Measurements from ENCODE around the gene DOCK2. TPM values are rescaled to one million over a fixed set of nuclear protein-coding genes. Genes with fewer than 3 reads are reported as not detected.

The DOCK2 gene
- total RNA-seq, 2 donors from 2014 or later = 26.0 to 33.8 TPM

DNA sequence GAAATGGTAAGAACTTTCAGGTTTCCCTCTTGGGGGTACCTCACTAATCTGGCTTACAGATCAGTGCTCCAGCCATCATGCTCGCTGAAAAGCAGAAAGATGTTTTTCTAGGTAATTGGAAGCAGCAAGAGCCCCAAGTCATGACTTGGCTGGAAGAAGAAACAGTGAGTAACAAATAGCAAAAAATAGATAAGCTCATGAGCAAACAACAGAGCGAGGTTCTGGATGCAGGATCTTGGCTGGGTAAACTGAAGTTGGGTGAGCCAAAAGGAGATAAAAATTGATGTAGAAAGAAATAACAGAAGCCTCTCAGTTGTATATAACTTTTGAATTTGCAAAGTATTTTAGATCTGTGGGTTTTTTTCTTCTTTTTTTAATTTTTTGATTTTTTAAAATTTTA, 233.1 kb downstream of the DOCK2 start:
- intact Hi-C loops (cut with DNase I) = no loop called here
- DNase-seq (ENCODE audit: low spot score) = no peak

DNA sequence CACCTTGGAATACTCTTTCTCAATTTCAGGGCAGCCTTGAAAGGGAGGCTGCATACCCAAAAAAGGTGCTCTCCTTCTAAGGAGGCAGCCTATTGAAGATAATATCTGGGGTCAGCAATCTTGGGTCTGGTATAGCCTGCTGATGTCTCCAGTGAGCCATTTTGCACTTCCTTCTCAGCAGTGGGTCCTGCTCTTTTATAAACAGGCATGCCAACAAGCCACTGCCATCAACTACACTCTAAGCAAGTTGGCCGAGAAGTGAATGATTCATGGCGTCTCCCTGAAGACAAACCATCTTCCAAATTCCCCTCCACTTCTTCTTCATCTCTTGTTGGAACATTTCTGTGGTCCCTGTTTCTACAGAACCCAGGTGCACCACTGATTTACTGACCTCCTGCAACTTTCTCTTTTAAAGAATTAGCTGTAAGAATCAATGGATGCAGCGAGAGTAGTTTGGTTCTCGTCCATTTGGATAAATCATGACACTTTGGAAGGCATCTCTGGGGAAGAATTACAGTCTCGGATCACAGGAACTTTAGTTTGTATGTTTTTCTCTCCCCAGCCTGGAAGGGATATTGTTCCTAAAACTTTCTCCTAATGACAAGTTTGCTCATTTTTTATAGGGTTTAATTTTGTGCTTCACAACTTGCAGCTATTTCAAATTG, 234.9 kb downstream of the DOCK2 start:
- intact Hi-C loops (cut with DNase I) = no loop called here

DNA sequence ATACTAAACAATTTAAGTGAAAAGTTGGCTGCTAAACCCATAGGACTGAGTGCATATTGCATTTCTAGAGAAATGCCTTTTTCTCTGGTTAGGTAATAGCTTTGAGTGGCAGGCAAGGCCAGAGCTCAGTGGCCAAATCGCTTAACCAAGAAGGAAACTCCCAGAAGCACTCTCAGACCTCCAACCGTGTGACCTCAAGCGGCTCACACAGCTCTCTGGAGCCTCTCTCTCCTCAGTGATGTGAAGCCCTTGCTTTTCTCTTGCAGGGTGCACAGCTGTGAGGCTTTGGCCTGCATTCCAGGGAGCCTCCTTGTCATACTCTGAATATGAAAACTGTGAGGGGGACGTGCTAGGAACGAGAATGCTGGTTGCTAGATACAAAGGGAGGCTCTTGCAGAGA, 236.6 kb downstream of the DOCK2 start:
- intact Hi-C loops (cut with DNase I) = no loop called here
- DNase-seq (ENCODE audit: low spot score) = no peak

More for the DNA sequence above, 234.9 kb downstream of the DOCK2 start:
- no peak for DNase-seq (ENCODE audit: low spot score)

DNA sequence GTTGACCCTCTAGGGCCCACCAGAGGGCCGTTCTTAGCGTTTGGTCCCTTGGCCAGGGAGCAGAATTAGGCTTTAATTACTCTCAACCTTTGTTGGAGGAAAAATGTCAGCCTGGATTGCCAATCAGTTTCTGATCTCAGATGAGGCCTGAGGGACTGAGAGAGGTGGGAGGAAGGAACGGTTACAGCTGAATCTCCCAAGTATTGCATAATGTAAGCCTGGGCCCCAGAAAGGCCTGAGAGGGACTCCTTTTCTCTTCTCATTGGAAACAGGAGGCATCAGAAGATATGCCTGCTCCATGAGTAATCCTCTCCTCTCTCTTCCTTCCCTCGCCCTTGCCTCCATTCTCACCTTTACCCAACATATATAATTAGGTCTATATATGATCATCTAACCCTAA, 237.5 kb downstream of the DOCK2 start:
- intact Hi-C loops (cut with DNase I) = no loop called here
- DNase-seq (ENCODE audit: low spot score) = no peak

DNA sequence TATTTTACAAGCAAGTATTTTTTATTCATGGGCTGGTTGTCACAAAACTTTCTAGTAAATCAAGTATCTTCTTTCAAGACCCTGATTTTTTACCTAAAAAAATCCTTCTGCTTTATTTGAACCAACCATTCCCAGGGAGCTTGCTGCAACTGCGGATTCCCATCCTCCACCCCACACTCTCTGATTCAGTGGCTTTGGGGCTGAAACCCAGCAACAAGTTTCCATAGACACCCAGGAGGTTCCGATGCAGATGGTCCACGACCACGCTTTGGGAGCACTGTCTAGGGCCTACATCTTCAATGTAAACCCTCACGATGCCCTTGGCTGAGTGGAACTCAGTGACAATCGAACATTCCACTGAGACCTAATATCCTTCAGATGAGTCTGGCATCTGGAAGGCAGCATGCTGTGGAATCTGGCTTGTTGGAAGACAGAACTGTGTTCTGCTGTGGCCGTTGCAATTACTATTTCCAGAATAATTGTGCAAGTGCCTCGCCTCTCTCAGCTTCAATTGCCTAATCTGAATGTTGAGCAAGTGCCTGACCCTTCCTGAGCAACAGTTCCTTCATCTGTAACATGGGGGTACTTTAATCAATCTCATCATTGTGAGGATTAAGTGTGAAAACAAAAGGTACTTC, 238.1 kb downstream of the DOCK2 start:
- no peak for DNase-seq (ENCODE audit: low spot score)
- intact Hi-C loops (cut with DNase I) = no loop called here

DNA sequence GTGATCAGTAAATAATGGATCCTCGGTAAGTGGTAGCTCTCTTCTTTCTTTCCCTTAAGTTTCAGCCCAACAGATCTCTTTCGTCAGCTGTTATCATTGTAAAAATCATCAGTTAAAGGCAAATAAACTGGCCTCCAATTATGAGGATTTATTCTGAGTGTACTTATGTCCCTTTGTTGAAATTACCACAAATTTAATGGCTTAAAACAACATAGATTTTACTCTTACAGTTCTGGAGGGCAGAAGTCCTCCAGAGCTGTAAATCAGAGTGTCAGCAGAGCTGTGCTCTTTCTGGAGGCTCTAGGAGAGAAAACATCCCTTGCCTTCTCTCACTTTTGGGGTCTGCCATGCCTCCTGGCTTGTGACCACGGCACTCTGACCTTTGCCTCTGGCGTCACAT, 238.7 kb downstream of the DOCK2 start:
- intact Hi-C loops (cut with DNase I) = no loop called here

DNA sequence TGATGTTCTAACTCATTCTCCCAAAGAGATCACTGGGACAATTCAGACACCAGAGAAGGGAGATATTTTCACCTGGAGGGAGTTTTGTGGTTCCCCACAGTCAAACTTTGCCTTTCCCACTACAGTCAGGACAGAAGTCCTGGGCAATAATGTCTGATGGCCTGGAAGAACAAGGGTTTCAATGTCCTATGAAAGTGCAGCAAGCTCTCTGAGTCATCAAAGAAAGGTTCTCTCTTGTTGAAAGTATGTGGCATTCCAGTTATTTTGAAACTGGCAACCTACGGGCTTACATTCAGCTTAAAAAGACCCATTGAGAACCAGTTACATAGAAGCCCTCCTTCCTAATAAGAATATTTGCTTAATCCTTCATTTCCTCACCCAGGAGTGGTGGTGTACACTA, 239.3 kb downstream of the DOCK2 start:
- intact Hi-C loops (cut with DNase I) = no loop called here
- no peak for DNase-seq (ENCODE audit: low spot score)

More for the DNA sequence above, 238.7 kb downstream of the DOCK2 start:
- no peak for DNase-seq (ENCODE audit: low spot score)

DNA sequence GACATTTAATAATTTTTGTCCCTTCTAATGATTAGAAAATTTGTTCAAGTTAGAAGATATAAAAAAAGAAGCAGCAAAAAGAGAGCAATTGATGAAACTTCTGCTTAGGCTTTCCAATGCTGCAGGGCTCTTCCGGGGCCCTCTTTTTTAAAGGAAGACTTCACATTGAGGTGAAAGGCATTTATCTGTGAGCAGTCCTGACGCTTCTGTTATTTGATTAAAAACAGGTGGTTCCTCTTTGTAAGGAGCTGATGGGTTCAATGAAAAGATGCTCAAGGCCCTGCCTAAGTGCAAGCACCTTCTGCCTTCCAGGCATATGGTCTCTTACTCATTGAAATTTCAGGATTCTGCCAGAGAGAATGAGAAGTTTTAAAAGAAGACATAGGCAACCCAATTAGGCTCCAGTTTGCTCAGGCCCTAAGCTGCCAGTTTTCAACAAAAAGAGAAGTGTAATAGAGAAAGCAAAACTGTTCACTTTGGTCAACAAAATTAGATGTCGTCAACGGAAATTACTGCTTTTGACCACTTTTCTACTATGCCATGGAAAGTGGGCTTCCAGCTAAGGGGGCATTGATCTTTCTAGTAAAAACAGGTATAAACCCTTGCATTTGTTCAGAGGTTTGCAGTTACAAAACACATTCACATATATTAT, 243.1 kb downstream of the DOCK2 start:
- DNase-seq (ENCODE audit: low spot score) = no peak
- intact Hi-C loops (cut with DNase I) = no loop called here

DNA sequence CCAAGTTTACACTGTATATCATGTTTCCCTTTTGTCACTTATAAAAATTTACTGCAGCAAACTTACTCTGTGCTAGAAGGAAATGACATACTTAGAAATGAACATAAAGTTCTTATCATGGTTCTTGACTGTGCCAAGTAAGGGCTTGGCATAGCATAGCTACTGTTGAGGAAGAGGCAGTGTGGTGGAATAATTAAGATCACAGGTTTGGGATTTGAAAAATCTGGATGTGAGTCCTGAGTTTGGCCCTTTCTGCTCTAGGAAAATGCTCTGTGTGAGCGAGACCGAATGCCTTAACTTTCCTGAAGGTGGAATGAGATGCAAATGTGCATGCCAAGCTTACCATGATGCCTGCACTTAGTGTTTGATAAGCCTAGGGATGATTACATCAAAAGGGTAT, 243.7 kb downstream of the DOCK2 start:
- intact Hi-C loops (cut with DNase I) = no loop called here
- no peak for DNase-seq (ENCODE audit: low spot score)

DNA sequence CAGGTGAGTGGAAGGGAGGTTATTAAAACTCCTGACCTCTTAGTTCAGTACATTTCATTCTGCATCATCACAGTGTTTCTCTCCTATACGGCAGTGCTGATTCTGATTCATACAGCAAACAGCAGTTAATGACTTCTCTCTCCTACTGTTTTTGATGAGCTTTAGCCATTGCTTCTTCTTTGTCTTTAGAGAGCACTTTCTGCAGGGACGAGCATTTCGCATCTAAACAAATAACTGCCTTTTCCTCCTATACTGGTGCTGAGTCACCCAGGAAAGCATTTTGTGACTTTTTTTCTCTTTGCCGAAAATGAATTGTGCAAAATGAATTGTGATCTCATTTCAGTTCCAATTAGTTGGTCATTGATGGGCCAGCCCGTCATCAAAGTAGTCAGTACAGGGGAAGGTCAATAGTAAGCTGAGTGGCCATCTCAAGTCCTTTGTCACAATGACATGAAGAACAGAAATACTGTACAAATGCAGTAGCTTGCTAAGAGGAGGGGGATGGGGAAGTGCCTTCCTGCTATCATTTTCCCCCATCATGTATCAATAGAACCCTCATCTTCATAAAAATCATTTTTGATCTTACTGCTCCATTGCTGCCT, 244.7 kb downstream of the DOCK2 start:
- intact Hi-C loops (cut with DNase I) = no loop called here
- no peak for DNase-seq (ENCODE audit: low spot score)

DNA sequence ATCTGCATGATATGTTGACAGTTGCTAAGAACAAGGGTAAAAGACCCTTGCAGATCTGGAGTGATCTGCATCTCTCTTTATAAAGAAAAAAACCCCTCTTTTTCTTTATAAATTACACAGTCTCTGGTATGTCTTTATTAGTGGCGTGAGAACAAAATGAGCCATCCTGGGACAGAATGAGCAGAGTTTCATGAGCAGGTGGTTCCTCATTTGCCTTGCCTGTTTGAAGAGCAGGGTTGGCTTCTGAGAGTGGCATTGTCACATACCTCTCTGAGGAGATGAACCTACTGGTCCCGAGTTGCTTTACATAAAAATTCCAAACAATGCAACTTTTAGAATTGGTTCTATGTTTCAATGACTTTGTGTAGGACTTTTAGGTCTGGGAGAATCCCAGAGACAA, 249.0 kb downstream of the DOCK2 start:
- no peak for DNase-seq (ENCODE audit: low spot score)
- intact Hi-C loops (cut with DNase I) = no loop called here

DNA sequence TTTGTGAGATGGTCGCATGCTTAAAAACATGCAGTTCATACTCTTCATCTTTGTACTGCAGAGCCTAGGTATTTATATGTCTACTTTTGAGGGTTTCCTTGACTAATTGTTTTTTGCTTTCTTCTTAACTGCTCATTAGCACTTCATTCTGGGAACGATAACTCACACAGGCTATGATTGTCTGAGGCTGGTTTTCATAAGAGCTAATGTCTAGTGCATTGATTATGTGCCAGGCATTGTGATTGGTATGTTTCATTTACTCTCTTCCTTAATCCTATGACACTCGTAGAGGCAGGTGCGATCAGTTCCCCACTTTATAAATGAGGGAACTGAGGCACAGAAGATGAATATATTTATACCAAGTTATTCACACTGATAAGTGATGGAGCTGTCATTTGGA, 249.6 kb downstream of the DOCK2 start:
- no peak for DNase-seq (ENCODE audit: low spot score)
- intact Hi-C loops (cut with DNase I) = no loop called here

DNA sequence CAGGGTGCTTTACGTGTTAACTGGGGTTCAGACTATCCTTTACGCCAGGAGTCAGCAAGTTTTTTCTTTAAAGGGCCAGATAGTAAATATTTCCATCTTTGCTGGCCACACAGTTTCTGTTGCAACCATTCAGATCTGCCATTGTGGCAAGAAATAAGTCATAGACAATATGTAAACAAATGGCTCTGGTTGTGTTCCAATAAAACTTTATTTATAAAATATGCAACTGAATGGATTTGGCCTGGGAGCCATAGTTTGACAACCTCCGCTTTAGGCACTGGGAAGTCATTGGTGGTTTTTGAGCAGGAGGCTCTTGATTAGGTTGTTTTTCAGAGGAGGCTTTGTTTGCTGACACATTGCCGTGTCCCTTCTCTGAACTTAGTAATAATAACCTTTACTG, 252.5 kb downstream of the DOCK2 start:
- intact Hi-C loops (cut with DNase I) = no loop called here
- DNase-seq (ENCODE audit: low spot score) = no peak

DNA sequence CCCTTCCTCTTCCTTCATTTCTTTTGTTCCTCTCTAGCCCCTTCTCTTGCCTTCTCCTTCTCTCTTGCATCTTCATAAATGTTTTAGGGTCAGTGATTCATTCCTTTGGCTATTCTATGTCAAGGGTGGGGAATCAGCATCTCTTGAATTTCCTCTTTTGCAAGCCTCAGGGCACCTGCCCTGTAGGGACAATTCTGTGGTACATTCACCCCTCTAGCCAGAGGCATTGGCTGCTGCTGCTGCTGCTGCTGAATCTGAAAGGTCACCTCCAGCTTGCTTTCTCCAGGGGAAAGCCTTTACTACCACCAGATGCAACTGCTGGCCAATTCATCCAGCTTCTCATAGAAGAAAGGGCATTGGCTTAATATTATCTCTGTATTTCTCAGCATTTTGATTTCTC, 255.9 kb downstream of the DOCK2 start:
- DNase-seq (ENCODE audit: low spot score) = no peak
- intact Hi-C loops (cut with DNase I) = no loop called here

DNA sequence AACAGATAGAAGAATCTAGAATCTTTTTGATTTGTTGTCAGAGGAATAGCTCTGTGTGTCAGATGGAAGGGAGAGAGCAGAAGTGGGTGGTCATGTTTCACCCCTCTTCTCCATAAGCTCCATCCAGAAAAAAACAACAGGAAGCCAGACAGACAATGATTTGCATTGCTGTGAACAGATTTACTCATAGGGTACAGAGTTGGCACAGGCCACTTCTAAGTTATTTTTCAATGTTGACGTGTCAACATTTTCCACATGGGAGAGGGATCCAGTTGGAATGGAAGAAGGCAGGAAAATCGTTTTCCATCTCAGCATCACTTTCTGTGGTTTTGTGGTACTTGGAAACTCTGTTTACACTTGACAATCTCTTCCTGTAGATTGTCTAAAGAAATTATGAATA, 256.5 kb downstream of the DOCK2 start:
- DNase-seq (ENCODE audit: low spot score) = no peak
- intact Hi-C loops (cut with DNase I) = no loop called here

DNA sequence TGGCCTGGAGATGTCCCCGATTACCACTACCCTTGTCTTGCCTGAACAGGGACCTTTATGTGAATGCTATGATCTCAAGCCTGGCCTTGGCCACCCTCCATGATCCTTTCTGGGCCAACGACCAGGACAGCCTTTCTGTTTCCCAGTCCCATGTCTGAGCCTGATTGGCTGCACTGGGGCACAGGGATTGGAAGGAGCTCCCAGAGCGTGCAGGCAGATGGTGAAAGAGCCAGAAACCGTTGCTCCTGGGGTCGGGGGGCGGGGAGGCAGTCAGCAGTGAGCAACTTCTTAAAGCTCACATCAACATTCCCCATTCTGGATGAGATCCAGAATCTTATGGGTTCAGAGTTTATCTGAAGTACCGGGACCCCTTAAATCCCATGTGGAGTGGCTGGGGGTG, 258.9 kb downstream of the DOCK2 start:
- intact Hi-C loops (cut with DNase I) = no loop called here
- peak; percentile 83 for DNase-seq (ENCODE audit: low spot score)

DNA sequence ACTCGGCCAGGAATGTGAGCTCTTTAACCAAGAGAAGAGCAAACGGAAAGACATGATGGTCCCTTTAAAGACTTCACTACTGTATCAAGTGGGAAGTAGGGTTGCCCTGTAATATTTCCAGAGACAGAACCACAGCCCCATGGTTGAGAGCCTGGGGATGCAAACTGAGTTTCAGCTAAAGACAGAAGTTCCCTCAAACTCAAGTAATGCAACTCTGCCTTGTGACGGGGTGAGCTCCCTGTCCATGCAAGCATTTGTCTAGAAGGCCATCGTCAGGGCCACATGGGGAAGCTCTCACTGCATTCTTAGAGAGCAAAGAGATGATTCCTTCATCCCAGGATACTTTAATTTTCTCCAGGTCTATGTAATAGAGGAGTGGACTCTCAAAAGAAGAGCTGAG, 260.4 kb downstream of the DOCK2 start:
- no peak for DNase-seq (ENCODE audit: low spot score)
- intact Hi-C loops (cut with DNase I) = no loop called here

DNA sequence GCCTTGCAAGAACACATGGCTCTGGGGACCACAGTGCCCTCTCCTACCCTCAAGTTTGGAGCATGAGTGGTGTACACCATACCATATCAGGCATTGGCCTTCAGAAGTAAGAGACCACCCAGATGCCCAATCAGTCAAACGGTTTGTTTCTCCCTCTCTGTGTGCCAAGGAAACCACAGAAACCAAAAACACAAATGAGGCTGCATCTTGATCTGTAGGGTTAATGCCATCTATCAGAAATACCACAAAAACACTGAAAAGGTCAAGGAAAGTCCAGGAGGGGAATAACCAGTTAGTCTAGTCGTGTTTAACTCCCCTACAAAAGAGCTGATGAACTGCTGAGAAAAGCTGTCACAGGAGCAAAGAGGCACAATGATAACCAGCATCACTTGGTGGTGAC, 264.8 kb downstream of the DOCK2 start:
- intact Hi-C loops (cut with DNase I) = no loop called here
- DNase-seq (ENCODE audit: low spot score) = no peak

DNA sequence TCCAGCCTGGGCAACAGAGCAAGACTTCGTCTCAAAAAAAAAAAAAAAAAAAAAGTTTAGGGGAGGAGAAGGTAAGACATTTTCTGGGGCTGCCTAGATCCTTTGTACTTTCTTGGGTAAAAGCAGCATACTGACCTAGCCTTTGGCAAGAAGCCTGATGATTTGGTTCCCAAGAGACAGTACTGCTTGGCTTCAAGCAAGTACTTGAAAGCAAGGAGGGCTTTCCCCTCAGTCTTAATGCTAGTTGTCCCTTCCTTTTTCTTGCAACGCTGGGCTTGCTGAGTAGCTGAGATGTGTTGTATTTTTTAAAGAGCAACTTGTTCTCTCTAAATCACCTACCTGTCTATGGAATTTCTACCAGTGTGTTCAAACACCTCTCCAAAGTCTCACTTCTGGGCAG, 267.0 kb downstream of the DOCK2 start:
- no peak for DNase-seq (ENCODE audit: low spot score)
- intact Hi-C loops (cut with DNase I) = loop anchor here in 1 of 2 donors (1.0 kb wide), 1 partner anchor 20 kb away; no protein-coding TSS in a partner anchor

DNA sequence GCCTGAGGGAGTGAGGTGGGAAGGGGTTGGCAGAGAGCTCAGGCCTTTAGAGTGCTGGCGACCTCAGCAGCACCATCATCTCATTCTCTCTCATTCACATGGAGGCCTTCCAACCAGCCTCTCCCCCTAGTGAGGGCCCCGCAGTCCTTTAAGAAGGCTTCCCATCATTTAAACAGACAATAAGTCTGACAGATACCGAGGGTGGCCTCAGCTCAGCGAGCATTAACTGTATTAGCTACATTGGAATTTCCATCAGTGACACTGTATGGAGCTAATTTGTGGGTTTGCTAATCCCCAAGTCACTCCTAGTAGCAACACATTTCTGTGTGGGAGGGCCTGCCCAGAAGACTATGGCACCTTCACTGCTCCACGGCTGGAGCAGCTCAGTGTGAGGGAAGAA, 267.4 kb downstream of the DOCK2 start:
- intact Hi-C loops (cut with DNase I) = loop anchor here in 1 of 2 donors (1.0 kb wide), 1 partner anchor 20 kb away; no protein-coding TSS in a partner anchor
- no peak for DNase-seq (ENCODE audit: low spot score)
